ENCODE measurements around the gene C17orf78.
"Not testable (repeated sequence)": the region's sequence is repeated elsewhere in the genome, so short reads cannot be mapped to it uniquely, and the experiment has no call there.

The C17orf78 gene

GRCh38 chr17:37389160-37389559, 13.4 kb downstream of the C17orf78 start:
- no peak overlapping the region for H3K4me3 ChIP-seq (ENCODE audit: low read depth, low read length)
- TF ChIP-seq CTCF (IDR thresholded peaks at IDR 0.05; ENCODE audit: low read depth, low read length, missing control alignments), result no peak
- DNase-seq (ENCODE audit: low read depth), result no peak

- TF ChIP-seq CTCF (IDR thresholded peaks at IDR 0.05; ENCODE audit: low read depth, low read length, missing control alignments), result no peak
Measured at GRCh38 chr17:37391146-37391545, 15.4 kb downstream of the C17orf78 start.

GRCh38 chr17:37392024-37392590, 16.3 kb downstream of the C17orf78 start:
- no peak for TF ChIP-seq CTCF (IDR thresholded peaks at IDR 0.05; ENCODE audit: low read depth, low read length, missing control alignments)
- H3K4me3 ChIP-seq (ENCODE audit: low read depth, low read length), result no peak overlapping the region
- peak; percentile 21 for DNase-seq (ENCODE audit: low read depth)

More at GRCh38 chr17:37391146-37391545, 15.4 kb downstream of the C17orf78 start:
- DNase-seq (ENCODE audit: low read depth), result no peak
- H3K4me3 ChIP-seq (ENCODE audit: low read depth, low read length), result no peak overlapping the region

- no peak overlapping the region for H3K4me3 ChIP-seq (ENCODE audit: low read depth, low read length)
- DNase-seq (ENCODE audit: low read depth), result no peak
- no peak for TF ChIP-seq CTCF (IDR thresholded peaks at IDR 0.05; ENCODE audit: low read depth, low read length, missing control alignments)
Measured at GRCh38 chr17:37393352-37393751, 17.6 kb downstream of the C17orf78 start.

GRCh38 chr17:37399265-37399803, 23.5 kb downstream of the C17orf78 start:
- no peak for TF ChIP-seq CTCF (IDR thresholded peaks at IDR 0.05; ENCODE audit: low read depth, low read length, missing control alignments)
- no peak for DNase-seq (ENCODE audit: low read depth)
- no peak overlapping the region for H3K4me3 ChIP-seq (ENCODE audit: low read depth, low read length)

- no peak overlapping the region for H3K4me3 ChIP-seq (ENCODE audit: low read depth, low read length)
- no peak for DNase-seq (ENCODE audit: low read depth)
- TF ChIP-seq CTCF (IDR thresholded peaks at IDR 0.05; ENCODE audit: low read depth, low read length, missing control alignments), result no peak
Measured at GRCh38 chr17:37400505-37400904, 24.7 kb downstream of the C17orf78 start.

GRCh38 chr17:37405522-37405921, 29.7 kb downstream of the C17orf78 start:
- peak overlapping the region; percentile 95; the same call in 1 of the 2 replicates for H3K4me3 ChIP-seq (ENCODE audit: low read depth, low read length)
- DNase-seq (ENCODE audit: low read depth), result not testable (repeated sequence)
